ENCODE data around the gene NAGLU.

DNA sequence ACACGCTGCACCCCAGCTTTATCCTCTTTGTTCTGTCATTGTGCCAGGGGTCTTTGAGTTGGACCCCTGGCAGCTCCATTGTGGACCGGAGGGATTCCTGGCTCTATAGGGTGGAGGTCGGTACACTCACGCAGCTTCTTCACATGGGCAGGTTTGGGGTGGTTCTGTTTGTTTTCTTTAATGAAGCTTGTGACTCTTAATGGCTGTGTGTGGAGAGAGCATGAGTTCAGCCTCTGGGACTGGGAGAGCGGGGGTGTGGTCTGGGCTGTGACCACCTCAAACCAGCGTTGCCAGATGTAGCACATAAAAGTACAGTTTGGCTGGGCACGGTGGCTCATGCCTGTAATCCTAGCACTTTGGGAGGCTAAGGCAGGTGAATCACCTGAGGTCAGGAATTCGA lies 21.2 kb upstream of the NAGLU start:
- TF ChIP-seq, protein P1, sequence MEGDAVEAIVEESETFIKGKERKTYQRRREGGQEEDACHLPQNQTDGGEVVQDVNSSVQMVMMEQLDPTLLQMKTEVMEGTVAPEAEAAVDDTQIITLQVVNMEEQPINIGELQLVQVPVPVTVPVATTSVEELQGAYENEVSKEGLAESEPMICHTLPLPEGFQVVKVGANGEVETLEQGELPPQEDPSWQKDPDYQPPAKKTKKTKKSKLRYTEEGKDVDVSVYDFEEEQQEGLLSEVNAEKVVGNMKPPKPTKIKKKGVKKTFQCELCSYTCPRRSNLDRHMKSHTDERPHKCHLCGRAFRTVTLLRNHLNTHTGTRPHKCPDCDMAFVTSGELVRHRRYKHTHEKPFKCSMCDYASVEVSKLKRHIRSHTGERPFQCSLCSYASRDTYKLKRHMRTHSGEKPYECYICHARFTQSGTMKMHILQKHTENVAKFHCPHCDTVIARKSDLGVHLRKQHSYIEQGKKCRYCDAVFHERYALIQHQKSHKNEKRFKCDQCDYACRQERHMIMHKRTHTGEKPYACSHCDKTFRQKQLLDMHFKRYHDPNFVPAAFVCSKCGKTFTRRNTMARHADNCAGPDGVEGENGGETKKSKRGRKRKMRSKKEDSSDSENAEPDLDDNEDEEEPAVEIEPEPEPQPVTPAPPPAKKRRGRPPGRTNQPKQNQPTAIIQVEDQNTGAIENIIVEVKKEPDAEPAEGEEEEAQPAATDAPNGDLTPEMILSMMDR (IDR thresholded peaks at IDR 0.05; ENCODE audit: insufficient read depth, low read length, poor library complexity, severe bottlenecking), result no peak
- TF ChIP-seq EZH2phosphoT487 (conservative IDR thresholded peaks at IDR 0.05; ENCODE audit: low read length), result no peak

Measured in SU-DHL-6 (cell line).